Retina (tissue), 1 donor: ENCODE measurements around the gene PLCG2.
"Not testable (repeated sequence)": the region's sequence is repeated elsewhere in the genome, so short reads cannot be mapped to it uniquely, and the experiment has no call there.

Experiments used
- DNase-seq: peaks from one replicate; pipeline ENCODE4 v3.0.0-alpha.2; 2016

The PLCG2 gene

GRCh38 chr16:81921085-81921814 is 142.2 kb downstream of the PLCG2 start:
- no peak for DNase-seq

- DNase-seq: no peak
These were observed 142.9 kb downstream of the PLCG2 start for GRCh38 chr16:81921843-81922584.

- DNase-seq: no peak
These were observed 144.2 kb downstream of the PLCG2 start for GRCh38 chr16:81923296-81923695.

GRCh38 chr16:81925016-81925415 is 145.9 kb downstream of the PLCG2 start:
- DNase-seq: no peak

- DNase-seq: no peak
These were observed 146.9 kb downstream of the PLCG2 start for GRCh38 chr16:81926036-81926435.

- no peak for DNase-seq
These were observed 148.6 kb downstream of the PLCG2 start for GRCh38 chr16:81927561-81928185.

GRCh38 chr16:81928271-81928918 is 149.3 kb downstream of the PLCG2 start:
- no peak for DNase-seq

GRCh38 chr16:81928975-81929374 is 149.9 kb downstream of the PLCG2 start:
- no peak for DNase-seq

- DNase-seq: no peak
These were observed 150.8 kb downstream of the PLCG2 start for GRCh38 chr16:81929841-81930240.

GRCh38 chr16:81931927-81932326 is 152.8 kb downstream of the PLCG2 start:
- DNase-seq: no peak

GRCh38 chr16:81932668-81933067 is 153.6 kb downstream of the PLCG2 start:
- DNase-seq: no peak

GRCh38 chr16:81933361-81933760 is 154.3 kb downstream of the PLCG2 start:
- DNase-seq: no peak

GRCh38 chr16:81934711-81935110 is 155.6 kb downstream of the PLCG2 start:
- DNase-seq: not testable (repeated sequence)

GRCh38 chr16:81936209-81937000 is 157.3 kb downstream of the PLCG2 start:
- no peak for DNase-seq

GRCh38 chr16:81937305-81938038 is 158.4 kb downstream of the PLCG2 start:
- no peak for DNase-seq

GRCh38 chr16:81938326-81939163 is 159.5 kb downstream of the PLCG2 start:
- DNase-seq: no peak

- DNase-seq: no peak
These were observed 160.3 kb downstream of the PLCG2 start for GRCh38 chr16:81939164-81940056.

GRCh38 chr16:81940781-81941560 is 161.9 kb downstream of the PLCG2 start:
- peak; percentile 45 for DNase-seq
